ENCODE results near the gene DYRK3.

DYRK3 gene

GRCh38 chr1:206635080-206635977 is at the start of gene DYRK3:
TSS of gene DYRK3 (plus strand) at chr1:206635536. CDS start at chr1:206635704, 168 bp downstream.
- in situ Hi-C loops (cut with MboI; ENCODE audit: low sequenced_read_pairs) = loop anchor here (25.0 kb wide), 1 partner anchor 277 kb away; the partner anchor contains the start of gene FCMR

- in situ Hi-C loops (cut with MboI; ENCODE audit: low sequenced_read_pairs) = no loop called here
These were observed 48.6 kb upstream of the DYRK3 start for GRCh38 chr1:206586501-206587445.

- in situ Hi-C loops (cut with MboI; ENCODE audit: low sequenced_read_pairs) = no loop called here
These were observed 47.4 kb upstream of the DYRK3 start for GRCh38 chr1:206587904-206588303.

- in situ Hi-C loops (cut with MboI; ENCODE audit: low sequenced_read_pairs) = no loop called here
These were observed 46.8 kb upstream of the DYRK3 start for GRCh38 chr1:206588492-206588891.

GRCh38 chr1:206589206-206589605 is 46.1 kb upstream of the DYRK3 start:
- in situ Hi-C loops (cut with MboI; ENCODE audit: low sequenced_read_pairs) = no loop called here

- in situ Hi-C loops (cut with MboI; ENCODE audit: low sequenced_read_pairs) = no loop called here
These were observed 45.1 kb upstream of the DYRK3 start for GRCh38 chr1:206590025-206590758.

GRCh38 chr1:206591226-206591625 is 44.1 kb upstream of the DYRK3 start:
- in situ Hi-C loops (cut with MboI; ENCODE audit: low sequenced_read_pairs) = no loop called here

- in situ Hi-C loops (cut with MboI; ENCODE audit: low sequenced_read_pairs) = no loop called here
These were observed 43.6 kb upstream of the DYRK3 start for GRCh38 chr1:206591696-206592095.

- in situ Hi-C loops (cut with MboI; ENCODE audit: low sequenced_read_pairs) = no loop called here
These were observed 41.9 kb upstream of the DYRK3 start for GRCh38 chr1:206593351-206593925.

GRCh38 chr1:206595581-206596318 is 39.6 kb upstream of the DYRK3 start:
- in situ Hi-C loops (cut with MboI; ENCODE audit: low sequenced_read_pairs) = no loop called here

GRCh38 chr1:206596319-206596666 is 39.0 kb upstream of the DYRK3 start:
- in situ Hi-C loops (cut with MboI; ENCODE audit: low sequenced_read_pairs) = no loop called here

- in situ Hi-C loops (cut with MboI; ENCODE audit: low sequenced_read_pairs) = no loop called here
These were observed 34.8 kb upstream of the DYRK3 start for GRCh38 chr1:206600527-206600926.

- in situ Hi-C loops (cut with MboI; ENCODE audit: low sequenced_read_pairs) = no loop called here
These were observed 30.5 kb upstream of the DYRK3 start for GRCh38 chr1:206604861-206605260.

- in situ Hi-C loops (cut with MboI; ENCODE audit: low sequenced_read_pairs) = no loop called here
These were observed 28.5 kb upstream of the DYRK3 start for GRCh38 chr1:206606867-206607266.

- in situ Hi-C loops (cut with MboI; ENCODE audit: low sequenced_read_pairs) = no loop called here
These were observed 27.1 kb upstream of the DYRK3 start for GRCh38 chr1:206608108-206608698.

- in situ Hi-C loops (cut with MboI; ENCODE audit: low sequenced_read_pairs) = no loop called here
These were observed 25.9 kb upstream of the DYRK3 start for GRCh38 chr1:206609229-206609991.

- in situ Hi-C loops (cut with MboI; ENCODE audit: low sequenced_read_pairs) = no loop called here
These were observed 23.0 kb upstream of the DYRK3 start, which contains the start of gene EIF2D for GRCh38 chr1:206612129-206612876. TSS of gene EIF2D (minus strand) at chr1:206612465. CDS start at chr1:206612342, 123 bp downstream.

GRCh38 chr1:206626396-206626795 is 8.9 kb upstream of the DYRK3 start:
- in situ Hi-C loops (cut with MboI; ENCODE audit: low sequenced_read_pairs) = loop anchor here (25.0 kb wide), 1 partner anchor 286 kb away; the partner anchor contains the start of gene FCMR

All from HL-60/S4 treated with retinoic acid at 250 ng/mL for 4 days and 3 days (cell line).